Aorta (tissue), 5 donors: Measurements from ENCODE around the gene UGT2A2. TPM values are rescaled to one million over a fixed set of nuclear protein-coding genes. Genes with fewer than 3 reads are reported as not detected.

Experiments used
- ATAC-seq: fragments of 200-7000 bp; cut with Tn5 transposase; one replicate; pipeline ENCODE4 v1.9.1; 2022; ENCODE audit warnings: moderate library complexity; ENCODE audit not compliant: low FRiP score
- DNase-seq, 2 donors: peaks; one replicate each; pipeline ENCODE4 v3.0.0-alpha.2; 2020
- H3K27ac ChIP-seq, 2 donors: one replicate each; pipeline ENCODE4 v1.5.1; 2013; ENCODE audit warnings: low read length in 2 of 2, mild to moderate bottlenecking in 2 of 2, moderate library complexity in 2 of 2, control low read depth in 1 of 2, inconsistent platforms in 1 of 2, low read depth in 1 of 2
- H3K27me3 ChIP-seq, 2 donors: one replicate each; pipeline ENCODE4 v1.6.1; 2013; ENCODE audit warnings: control low read depth in 1 of 2, low read length in 1 of 2, mild to moderate bottlenecking in 1 of 2, moderate library complexity in 1 of 2; ENCODE audit not compliant: insufficient read depth in 2 of 2, control insufficient read depth in 1 of 2
- H3K36me3 ChIP-seq, 2 donors: one replicate each; pipeline ENCODE4 v1.6.1; 2013; ENCODE audit warnings: control low read depth in 1 of 2, low read length in 1 of 2, mild to moderate bottlenecking in 1 of 2; ENCODE audit not compliant: insufficient read depth in 2 of 2, control insufficient read depth in 1 of 2
- H3K4me1 ChIP-seq, 2 donors: one replicate each; pipeline ENCODE4 v1.6.1; 2013; ENCODE audit warnings: low read length in 2 of 2, control low read depth in 1 of 2, mild to moderate bottlenecking in 1 of 2, moderate library complexity in 1 of 2; ENCODE audit not compliant: insufficient read depth in 2 of 2, control insufficient read depth in 1 of 2
- H3K4me3 ChIP-seq, 2 donors: one replicate each; pipeline ENCODE4 v1.5.1; 2013; ENCODE audit warnings: low read length in 2 of 2, control low read depth in 1 of 2, mild to moderate bottlenecking in 1 of 2
- H3K9me3 ChIP-seq: one replicate; pipeline ENCODE4 v1.6.1; 2013; ENCODE audit warnings: mild to moderate bottlenecking, low read length; ENCODE audit not compliant: control insufficient read depth
- WGBS, 2 donors: extraction: QIAGEN DNeasy Blood & Tissue Kit; methylation state at CpG; one replicate each; pipeline ENCODE4 v1.1.7; 2013; 5-methylcytosine and 5-hydroxymethylcytosine counted together
- intact Hi-C, 2 donors: fragments of 100-400 bp; cut with DNase I; formaldehyde crosslinking; loops; one replicate each; pipeline versions ENCODE4 v1.14.2 to v1.15.0; 2022
- polyA plus RNA-seq, 2 donors: library from polyadenylated mRNA; stranded (reverse); fragments of 200-250 nt; gene quantifications; one replicate each; pipeline ENCODE4 v1.2.3, GENCODE V29; 2013
- total RNA-seq, 2 donors: library from RNA; stranded (reverse); fragmentation: NEBNext Ultra II Directional; extraction: Animal tissue kit (Norgen Biotek cat#: 25700); gene quantifications; one replicate each; pipeline ENCODE4 v1.2.1, GENCODE V29; 2021
- donor health status: healthy with polysubstance abuse.
- donor health status: Bipolar disorder and iron deficiency.
- donor health status: DM: no; HTN: no; CAD: no.
- donor health status: DM: no; HTN: no; CAD: no.
- donor health status: DM: yes; HTN: yes; CAD: no.

Gene UGT2A2
- total and polyA plus RNA-seq, 4 donors = not detected

GRCh38 chr4:69546134-69546765 is 93.2 kb downstream of the UGT2A2 start:
- ATAC-seq (no peak), DNase-seq (no peak)
- Histone ChIP-seq H3K4me1 (no peaks in the 10 kb centered on the region), H3K4me3 (no peak overlapping the region), H3K36me3 (no peaks in the 10 kb centered on the region), H3K27ac (no peak overlapping the region), H3K27me3 (no peaks in the 10 kb centered on the region), H3K9me3 (peaks cover 1% of the 10 kb centered on the region)
- WGBS, 2 donors = 55 to 59% methylated on average over 6 of the region's 6 CpGs
- intact Hi-C loops = no loop called here

Other genes with a start within 250 kb of the UGT2A2 start
- gene UGT2B4, start 143.7 kb downstream of the UGT2A2 start, total RNA-seq = not detected
- gene UGT2B4, start 143.7 kb downstream of the UGT2A2 start, polyA plus RNA-seq = not detected
- gene UGT2A1, start 13.6 kb upstream of the UGT2A2 start, total RNA-seq = not detected
- not detected for gene UGT2A1, start 13.6 kb upstream of the UGT2A2 start, polyA plus RNA-seq
- 1 to 10 TPM; 2.2 to 2.4 TPM for gene SULT1B1, start 121.0 kb upstream of the UGT2A2 start, total RNA-seq
- gene SULT1B1, start 121.0 kb upstream of the UGT2A2 start, polyA plus RNA-seq = 10 to 100 TPM in 1 of 2 donors, under 1 TPM in 1; 0.38 to 15.7 TPM
- gene SULT1E1, start 220.5 kb upstream of the UGT2A2 start, total RNA-seq = not detected
- 1 to 10 TPM in 1 of 2 donors, not detected in 1; 5.5 TPM for gene SULT1E1, start 220.5 kb upstream of the UGT2A2 start, polyA plus RNA-seq